Caki2 (cell line): ENCODE measurements around the gene PCDHAC2. TPM values are rescaled to one million over a fixed set of nuclear protein-coding genes. Genes with fewer than 3 reads are reported as not detected.

Experiments
- DNase-seq: peaks from one replicate; pipeline ENCODE4 v3.0.0-alpha.2; 2015; ENCODE audit warnings: low read depth
- in situ Hi-C: cut with HindIII; loops from 2 replicates; pipeline ENCODE4 v1.10.0; 2016; ENCODE audit warnings: low sequenced_read_pairs, low pct_unique_long_range_greater_than_20kb, mixed read lengths
- total RNA-seq: library from RNA; depleted of rRNA; stranded (reverse); fragments of >200 nt; shearing (Covaris generic); gene quantifications from 2 replicates; pipeline ENCODE4 v1.2.3, GENCODE V29; 2014; ENCODE audit warnings: low replicate concordance; rRNA removed

The PCDHAC2 gene
- 2.8 and 4.6 TPM in 2 replicates for total RNA-seq

DNA sequence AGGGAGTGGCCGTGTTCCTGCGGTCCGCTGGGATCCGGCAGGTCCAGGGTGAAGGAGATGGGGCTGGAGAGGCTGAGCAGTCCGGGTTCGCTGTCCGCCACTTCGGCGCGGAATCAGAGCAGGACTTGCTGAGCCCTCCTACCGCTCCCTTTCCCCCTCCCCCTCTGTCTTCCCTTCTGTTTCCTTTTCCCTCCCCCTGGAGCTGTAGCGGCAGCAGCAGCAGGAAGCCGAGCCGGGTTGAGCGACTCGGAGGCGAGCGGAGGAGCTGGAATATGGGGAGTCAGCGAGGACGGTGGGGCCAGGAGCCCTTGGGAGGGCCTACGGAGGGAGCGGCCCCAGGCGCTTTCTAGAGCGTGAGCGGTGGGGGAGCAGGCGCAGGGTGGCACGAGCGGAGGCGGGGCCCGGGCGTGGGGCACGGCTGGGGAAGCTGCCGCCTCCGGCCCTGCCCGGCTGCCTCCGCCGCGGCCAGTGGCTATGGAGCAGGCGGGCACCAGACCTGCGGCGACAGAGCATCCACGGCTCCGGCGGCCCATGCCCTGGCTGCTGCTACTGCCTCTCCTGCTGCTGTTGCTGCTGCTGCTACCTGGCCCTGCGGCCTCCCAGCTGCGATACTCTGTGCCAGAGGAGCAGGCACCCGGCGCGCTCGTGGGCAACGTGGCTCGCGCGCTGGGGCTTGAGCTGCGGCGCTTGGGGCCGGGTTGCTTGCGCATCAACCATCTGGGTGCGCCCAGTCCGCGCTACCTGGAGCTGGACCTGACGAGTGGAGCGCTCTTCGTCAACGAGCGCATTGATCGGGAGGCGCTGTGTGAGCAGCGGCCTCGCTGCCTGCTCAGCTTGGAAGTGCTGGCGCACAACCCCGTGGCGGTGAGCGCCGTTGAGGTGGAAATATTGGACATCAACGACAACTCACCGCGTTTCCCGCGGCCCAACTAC lies at the start of gene PCDHAC2:
PCDHAC2 (plus strand) TSS at position 184 of the 933 bp plus-strand sequence; CDS start at position 475, 291 bp downstream.
- in situ Hi-C loops = no loop called here
- DNase-seq = peak; percentile 72

DNA sequence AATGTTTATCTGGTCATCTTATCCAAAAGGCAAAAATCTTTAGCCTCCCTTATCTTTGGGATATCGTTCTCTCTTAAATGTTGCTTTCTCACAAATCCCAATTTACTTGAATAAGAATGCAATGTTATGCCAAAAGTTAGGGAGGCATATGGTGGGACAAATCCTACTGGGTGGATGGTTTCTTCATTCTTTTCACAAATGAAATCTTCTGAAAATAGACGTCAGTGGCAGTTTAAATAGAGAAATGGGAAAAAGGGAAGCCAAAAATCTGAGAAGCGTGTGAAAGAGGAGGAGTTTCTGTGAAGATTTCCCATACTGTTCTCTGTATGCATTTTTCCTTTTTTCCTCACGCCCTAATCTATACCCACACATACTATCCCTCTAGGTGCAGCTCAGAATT lies 42.7 kb upstream of the PCDHAC2 start:
- no peak for DNase-seq
- in situ Hi-C loops = no loop called here

DNA sequence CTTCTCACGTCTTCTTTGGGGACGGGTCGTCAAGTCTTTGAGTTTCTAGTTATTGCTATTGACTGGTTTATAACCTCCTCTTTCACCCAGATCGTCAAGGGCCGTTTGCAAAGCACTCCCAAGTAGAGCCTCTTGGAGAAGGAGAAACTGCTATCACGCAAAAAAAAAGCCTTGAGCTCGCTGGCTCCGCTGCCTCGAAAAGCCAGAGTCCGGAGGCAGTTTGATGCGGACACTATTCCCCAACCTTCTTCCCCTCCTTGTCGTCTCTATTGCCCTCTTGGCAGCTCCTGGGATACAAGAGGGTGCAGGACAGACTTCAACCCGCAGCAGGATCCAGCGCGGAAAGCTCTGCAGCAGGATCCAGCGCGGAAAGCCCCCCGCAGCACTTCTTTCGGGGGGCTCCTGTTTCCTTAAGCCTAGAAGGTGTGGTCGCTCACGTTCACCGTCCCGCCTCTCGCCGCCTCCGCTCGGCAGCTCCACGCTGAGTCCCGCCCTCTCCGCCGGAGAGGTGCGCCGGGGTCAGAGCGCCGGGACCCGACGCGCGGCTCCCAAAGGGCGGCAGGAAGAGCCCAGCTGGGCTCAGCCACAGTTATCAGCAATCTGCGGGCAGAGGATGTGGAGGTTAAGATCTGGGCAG lies 40.4 kb upstream of the PCDHAC2 start, which contains the start of gene PCDHAC1:
PCDHAC1 (plus strand) TSS at position 494 of the 637 bp plus-strand sequence. CDS start 594 bp downstream, outside the sequence.
- no peak for DNase-seq
- in situ Hi-C loops = no loop called here

DNA sequence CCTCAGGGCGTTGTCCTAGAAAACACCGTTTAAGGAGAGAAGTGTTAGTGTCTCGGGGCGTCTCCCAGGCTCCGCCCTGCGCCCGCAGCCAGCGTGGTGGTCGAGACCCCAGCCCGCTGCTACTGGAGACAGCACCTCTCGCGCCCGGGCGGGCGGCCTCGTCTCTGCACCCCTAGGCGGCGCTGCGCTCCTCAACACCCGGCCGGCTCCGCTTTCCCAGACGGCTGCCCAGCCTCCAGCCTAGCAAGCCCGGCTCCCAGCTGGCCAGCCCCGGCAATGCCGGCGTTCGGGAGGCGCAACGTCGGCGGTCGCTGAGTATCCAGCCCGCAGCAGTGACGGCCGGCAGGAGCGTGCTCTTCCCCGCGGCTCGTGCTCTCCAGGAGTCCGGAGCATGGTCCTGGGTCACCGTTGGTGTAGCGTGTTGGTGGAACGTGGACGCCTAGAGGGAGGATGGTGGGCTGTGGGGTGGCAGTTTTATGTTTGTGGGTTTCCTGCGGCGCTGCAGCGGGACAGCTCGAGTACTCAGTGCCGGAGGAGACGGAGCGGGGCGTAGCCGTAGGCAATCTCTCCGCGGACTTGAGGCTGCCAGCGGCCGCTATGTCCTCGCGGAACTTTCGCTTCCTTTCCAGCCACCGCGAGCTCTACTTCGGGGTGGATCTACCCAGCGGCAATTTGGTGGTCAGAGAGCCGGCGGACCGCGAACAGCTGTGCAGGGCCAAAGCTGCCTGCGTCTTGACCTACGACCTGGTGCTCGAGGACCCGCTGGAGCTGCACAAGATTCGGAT lies 39.6 kb upstream of the PCDHAC2 start:
- in situ Hi-C loops = no loop called here

GRCh38 chr5:140927228-140927573 lies 39.1 kb upstream of the PCDHAC2 start:
- in situ Hi-C loops = no loop called here
- DNase-seq = no peak

More for the DNA sequence above, 39.6 kb upstream of the PCDHAC2 start:
- DNase-seq = no peak

DNA sequence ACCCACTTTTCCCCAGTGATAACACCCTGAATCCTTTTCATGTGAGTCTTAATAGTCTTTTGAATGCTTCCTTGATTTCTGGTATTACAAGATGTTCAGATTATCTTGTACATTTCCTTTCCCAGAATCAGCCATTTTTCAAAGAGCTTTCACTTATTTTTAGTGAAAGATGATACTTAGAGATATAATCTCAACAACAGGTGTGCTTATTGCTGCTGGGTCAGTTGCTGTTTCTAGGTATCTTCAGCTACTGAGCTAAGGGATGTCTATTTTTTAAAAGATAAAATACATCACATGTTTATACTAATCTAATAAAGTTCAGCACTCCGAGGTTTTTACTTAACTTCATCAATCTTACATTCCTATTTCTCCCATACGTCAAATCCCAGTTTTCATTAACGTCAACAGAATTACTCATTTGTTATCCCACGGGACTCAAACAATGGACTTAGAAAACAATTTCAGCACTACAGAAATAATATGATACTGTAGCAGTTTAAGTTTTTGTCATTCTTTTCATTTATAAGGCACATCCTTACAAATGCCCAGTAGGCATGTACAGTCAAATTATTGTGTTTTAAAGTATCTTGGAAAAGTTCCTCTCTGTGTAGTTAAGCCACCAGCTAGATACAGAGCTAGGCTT lies 31.2 kb upstream of the PCDHAC2 start:
- DNase-seq = no peak
- in situ Hi-C loops = no loop called here

- peak; percentile 9 for DNase-seq
- in situ Hi-C loops = no loop called here
Measured at GRCh38 chr5:140946578-140946977, 19.7 kb upstream of the PCDHAC2 start.

GRCh38 chr5:140951636-140952035 lies 14.6 kb upstream of the PCDHAC2 start:
- DNase-seq = no peak
- in situ Hi-C loops = no loop called here

GRCh38 chr5:140953234-140953633 lies 13.0 kb upstream of the PCDHAC2 start:
- no peak for DNase-seq
- in situ Hi-C loops = no loop called here

DNA sequence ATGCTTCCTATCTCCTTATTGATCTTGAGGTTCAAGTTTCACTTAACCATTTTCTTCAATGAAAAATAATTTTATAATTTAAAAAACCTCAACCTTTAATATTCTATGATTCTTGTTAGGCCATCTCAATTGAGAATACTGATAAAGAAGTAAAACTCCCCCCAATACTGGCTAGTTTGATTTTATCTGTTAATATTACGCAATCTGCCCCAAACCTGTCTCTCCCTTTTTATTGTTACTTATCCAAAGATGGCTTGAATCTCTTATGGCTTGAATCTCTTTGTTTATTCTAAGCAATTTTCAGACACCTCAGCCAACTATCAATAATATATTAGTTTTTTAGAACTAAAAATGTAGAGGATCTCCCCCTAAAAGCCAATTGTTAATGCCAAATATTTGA lies 4.1 kb upstream of the PCDHAC2 start:
- in situ Hi-C loops = no loop called here
- no peak for DNase-seq

- DNase-seq = no peak
- in situ Hi-C loops = no loop called here
Measured at GRCh38 chr5:140964356-140964755, 1.9 kb upstream of the PCDHAC2 start.

DNA sequence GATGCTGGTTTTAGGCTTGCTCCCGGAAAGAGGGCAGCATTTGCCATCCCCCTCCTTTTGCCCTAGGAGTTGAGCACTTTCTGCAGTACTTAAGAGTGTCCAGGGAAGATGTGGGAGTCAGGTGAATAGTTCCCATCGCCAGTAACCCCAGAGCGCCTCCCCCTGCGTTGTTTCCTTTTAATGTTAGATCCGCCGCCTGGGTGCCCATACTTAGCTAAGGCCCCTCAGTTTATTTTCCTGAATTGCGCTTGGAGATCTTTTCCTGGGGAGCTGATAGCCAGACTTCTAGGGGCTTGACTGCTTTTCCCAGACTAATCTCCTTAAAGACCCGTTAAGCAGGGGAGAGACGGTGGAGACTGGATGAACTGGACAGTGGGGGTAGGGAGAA lies 377 bp upstream of the PCDHAC2 start:
- DNase-seq = no peak
- in situ Hi-C loops = no loop called here

DNA sequence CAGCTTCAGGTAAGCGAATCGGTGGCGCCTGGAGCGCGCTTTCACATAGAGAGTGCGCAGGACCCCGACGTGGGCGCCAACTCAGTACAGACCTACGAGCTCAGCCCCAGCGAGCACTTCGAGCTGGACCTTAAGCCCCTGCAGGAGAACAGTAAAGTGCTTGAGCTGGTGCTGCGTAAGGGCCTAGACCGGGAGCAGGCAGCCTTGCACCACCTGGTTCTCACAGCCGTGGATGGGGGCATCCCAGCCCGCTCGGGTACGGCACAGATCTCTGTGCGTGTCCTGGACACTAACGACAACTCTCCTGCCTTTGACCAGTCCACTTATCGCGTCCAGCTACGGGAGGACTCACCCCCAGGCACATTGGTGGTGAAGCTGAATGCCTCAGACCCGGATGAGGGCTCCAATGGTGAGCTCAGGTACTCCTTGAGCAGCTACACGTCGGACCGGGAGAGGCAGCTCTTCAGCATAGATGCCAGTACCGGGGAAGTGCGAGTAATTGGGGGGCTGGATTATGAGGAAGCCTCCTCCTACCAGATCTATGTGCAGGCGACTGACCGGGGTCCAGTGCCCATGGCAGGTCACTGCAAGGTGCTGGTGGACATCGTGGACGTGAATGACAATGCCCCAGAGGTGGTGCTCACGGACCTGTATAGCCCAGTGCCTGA lies 1.1 kb downstream of the PCDHAC2 start:
- no peak for DNase-seq
- in situ Hi-C loops = no loop called here

DNA sequence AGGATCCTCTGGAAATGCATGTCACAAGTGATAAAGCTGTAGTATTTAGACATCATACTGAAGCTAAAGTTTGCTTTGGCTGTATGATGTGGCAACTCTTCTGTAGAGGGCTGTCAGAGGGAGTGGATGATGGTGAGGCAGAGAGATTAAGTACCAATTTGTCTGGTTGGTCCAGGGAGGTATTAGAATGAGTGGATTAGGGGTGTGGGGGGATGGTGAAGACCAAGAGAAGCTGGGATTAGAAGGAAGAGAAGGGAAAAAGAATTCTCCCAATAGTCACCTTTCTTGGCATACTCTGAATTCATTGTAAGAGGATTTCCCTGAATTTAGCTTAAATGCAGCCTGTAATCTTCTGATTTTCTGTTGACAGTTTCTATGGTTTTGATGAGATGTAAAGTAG lies 3.6 kb downstream of the PCDHAC2 start:
- no peak for DNase-seq
- in situ Hi-C loops = no loop called here

- in situ Hi-C loops = no loop called here
- no peak for DNase-seq
Measured at GRCh38 chr5:140973550-140973949, 7.3 kb downstream of the PCDHAC2 start.

- in situ Hi-C loops = no loop called here
- DNase-seq = no peak
Measured at GRCh38 chr5:140977003-140977402, 10.7 kb downstream of the PCDHAC2 start.

DNA sequence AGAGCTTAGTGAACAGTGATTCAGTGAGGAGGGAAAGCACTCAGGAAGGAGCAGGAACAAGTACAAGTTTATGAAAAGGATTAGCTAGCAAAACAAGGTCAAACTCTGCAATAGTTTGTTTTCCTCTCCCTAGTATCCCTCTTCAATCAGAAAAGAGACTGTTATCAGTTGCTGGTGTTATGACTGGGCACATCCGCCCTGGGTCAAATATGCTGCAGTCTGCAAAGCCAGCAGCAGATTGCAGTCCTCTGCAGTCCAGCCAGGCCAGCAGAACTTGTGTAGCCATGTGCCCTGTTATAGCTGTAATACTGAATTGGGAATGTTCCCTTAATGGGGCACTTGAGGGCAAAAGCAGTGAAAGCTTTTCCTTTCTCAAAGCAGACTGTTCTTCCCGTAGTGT lies 12.0 kb downstream of the PCDHAC2 start:
- in situ Hi-C loops = no loop called here
- no peak for DNase-seq

DNA sequence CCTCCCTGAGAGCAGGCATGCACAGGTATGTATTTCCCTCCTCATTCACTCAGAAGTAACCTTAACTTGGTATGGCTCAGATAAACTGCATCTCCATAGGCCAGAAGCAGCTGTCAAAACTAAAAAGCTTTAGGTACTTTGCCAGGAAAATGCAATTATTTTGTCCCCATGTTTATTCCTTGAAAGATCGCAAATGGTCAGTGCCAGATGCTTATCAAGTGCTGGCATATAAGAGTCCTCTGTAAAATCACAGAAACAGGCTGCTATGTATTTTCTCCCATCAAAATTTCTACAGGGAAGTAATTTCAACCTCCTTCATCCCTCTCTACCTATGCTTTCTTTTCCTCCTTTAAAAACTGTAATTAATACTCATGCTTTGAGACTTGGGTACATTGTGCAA lies 12.7 kb downstream of the PCDHAC2 start:
- DNase-seq = no peak
- in situ Hi-C loops = no loop called here
